Hippocampal formation (tissue), 2 donors: ENCODE data around the gene SYNDIG1.

Source experiments
- DNase-seq, 2 donors: peaks; one replicate each; lab custom pipeline; 2025; lab: John Stamatoyannopoulos, UW

SYNDIG1 gene

DNA sequence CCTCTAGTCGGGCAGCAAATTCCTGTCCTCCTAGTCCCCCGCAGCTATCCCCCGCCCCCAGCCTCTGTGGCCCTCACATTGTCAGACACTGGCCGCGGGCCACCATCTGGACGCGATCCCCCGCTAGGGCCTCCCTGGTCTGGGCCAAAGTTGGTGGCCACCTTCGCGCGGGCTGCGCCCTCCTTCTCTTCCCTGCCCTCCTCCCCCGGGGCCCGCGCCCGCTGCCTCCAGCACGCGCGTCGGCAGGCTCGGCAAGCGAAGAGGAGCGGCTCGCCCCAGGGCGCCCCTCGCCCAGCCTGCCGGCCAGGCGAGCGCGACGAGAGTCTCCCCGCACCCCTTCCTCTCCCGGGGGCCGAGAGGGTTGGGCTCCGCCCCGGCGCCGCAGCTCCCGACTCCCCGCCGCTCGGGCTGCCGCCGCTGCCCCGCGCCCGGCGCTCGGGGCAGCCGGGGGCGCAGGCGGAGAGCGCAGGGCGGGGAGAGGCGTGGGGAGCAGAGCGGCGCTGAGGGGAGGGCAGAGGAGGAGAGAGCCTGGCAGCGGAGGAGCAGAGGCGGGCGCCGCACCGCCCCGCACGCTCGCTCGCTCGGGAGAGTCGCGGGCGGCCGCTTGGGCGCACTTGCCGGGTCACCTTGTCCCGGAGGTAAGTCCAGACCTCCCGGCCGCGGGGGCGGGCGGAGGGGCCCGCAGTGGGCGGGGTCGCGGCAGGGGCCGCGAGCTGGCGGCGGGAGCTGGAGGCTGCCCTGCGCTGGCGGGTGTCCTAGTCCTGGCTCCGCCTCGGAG is at the start of gene SYNDIG1:
Gene SYNDIG1 (plus strand): TSS at position 514 of the 778 bp plus-strand sequence. CDS start 73,469 bp downstream, outside the sequence.
- peak; percentile 73 to 86 for DNase-seq

DNA sequence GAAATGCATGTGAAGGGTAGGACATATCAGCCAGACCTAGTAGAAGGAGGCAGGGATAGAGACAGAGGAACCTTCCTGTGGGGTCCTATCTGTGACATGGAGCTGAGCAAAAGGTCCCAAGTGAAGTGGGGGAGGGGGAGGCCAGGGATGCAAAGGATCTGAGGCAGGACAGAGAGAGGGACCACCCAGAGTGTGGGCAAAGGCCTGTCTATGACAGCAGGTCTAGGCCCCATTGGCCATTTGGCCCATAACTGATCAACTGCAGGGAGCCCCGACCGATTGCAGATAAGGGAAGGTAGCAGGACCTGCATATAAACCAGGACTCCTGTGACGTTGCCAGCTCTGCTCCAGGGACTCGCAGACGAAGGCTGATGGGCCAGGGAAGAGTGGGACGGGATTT is 49.6 kb upstream of the SYNDIG1 start:
- no peak for DNase-seq

DNA sequence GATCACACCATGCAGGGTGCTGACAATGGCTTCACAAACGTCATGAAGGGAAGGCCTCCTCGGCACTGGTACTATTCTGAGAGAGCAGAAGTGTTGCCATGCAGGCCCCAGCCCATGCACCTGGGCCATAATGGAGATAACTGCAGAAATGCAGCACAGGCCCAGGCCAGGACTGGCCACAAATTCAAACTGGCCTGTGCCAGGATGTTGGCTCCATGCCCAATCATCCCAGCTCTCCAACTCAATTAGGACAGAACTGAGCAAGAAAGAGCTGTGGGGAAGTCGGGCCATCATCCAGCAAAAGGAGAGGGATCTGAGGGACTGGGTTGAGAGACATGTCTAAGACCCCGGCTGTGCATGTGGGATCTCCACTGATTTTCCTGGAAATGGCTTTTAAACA is 48.9 kb upstream of the SYNDIG1 start:
- DNase-seq: no peak

DNA sequence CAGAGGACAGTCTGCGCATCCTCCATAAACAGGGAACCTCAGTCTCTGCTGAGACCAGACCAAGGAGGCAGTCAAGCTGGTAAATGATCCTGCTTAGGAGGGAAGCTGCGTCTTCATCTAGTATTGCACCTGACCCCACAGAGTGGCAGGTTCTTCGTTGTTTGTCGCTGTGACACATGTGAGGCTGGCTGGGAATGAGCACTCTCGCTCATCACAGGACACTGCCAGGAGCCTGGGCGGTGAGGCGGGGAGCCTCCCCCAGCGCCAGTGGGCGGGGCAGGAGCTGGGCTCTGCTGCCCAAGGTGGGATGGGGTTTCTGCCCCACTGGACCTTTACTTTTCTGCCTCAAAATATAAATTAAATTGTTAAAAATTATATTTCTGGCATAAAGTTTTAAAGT is 48.4 kb upstream of the SYNDIG1 start:
- DNase-seq: no peak

DNA sequence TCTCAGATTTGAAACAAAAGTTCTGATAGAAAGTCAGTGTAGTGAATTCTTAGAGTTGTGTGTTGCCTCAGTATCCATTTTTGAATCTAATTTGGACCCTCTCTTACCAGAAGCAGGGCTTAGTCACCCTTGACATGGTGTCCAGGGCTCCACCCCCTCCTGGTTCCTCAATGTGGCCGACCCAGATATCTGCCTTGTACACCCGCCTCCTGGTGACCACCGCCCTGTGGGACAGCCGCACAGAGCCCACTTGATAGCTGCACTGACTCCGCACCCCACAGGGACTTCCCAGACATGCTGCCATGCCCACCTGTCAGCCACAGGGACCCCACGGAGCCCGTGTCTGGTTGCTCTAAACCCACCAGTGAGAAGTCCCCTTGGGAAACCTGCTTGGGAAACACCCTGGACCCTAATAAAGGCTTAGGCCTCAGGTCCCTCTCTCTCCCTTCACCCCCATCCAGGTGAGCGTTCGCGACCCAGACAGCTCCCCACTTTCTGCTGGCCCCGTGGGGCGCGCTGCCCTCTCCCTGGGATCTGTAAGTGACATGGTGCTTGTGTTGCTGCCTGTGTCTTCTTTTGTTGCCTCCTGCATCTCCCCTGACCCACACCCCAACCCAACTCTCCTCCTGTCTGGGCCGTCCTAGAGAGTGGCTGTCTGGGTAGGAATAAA is 47.2 kb upstream of the SYNDIG1 start:
- no peak for DNase-seq

DNA sequence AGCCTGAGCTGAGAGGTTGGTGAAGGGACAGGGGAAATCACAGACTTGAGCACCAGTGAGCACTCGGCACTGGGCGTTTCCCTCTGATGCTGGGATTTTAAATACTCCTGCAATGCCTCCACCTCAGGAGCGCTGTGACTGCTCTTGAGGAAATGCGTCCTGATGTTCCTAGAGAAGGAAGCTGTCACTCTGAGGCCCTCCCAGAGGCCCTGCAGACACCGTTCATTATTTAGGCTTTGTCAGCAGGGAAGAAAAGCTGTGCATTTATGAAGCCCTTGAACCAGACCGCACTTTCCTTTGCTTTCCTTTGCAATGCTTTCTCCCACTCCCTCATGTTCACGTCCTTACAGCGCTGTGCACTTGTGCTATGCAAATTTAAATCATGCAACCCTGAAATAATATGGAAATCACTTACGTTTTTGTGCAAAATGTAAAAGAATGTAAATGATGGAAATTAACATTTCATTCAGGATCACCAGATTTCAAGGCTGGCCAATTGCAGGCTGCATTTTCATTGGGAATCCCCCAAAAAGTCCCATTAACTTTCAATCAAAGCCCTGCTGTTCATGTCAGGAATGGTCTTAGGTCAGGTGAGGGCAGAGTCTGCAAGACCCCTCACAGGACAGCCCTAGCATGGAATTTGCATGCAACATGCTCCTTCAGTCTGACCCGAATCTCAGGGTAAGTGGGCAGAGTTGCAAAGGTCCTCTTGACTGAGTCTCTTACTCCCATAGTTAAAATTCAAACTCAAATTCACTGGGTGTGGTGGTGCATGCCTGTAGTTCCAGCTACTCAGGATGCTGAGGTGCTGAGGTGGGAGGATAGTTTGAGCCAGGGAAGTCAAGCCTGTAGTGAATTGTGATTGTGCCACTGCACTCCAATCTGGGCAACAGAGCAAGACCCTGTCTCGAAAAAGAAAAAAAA is 45.8 kb upstream of the SYNDIG1 start:
- no peak for DNase-seq

DNA sequence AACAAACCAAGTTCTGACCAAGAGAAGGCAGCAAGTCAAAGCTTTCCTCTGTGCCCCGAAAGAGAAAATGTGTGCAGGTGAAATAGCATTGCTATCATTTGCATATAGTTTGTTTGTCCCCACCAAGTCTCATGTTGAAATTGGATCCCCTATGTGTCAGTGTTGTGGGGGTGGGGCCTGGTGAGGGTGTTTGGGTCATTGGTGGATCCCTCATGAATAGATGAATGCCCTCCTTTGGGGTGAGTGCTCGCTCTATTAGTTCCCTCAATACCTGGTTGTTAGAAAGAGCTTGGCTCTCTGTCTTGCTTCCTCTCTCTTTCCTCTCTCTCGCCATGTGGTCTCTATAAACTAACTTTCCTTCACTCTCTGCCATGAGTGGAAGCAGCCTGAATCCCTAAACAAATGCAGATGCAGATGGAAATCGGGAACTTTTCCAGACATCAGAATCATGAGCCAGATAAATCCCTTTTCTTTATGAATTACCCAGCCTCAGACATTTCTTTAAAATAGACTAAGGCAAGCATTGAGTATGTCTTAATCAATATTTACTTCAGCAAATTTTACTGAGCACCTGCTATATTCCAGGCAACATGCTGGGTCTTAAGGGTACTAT is 43.8 kb upstream of the SYNDIG1 start:
- DNase-seq: no peak

DNA sequence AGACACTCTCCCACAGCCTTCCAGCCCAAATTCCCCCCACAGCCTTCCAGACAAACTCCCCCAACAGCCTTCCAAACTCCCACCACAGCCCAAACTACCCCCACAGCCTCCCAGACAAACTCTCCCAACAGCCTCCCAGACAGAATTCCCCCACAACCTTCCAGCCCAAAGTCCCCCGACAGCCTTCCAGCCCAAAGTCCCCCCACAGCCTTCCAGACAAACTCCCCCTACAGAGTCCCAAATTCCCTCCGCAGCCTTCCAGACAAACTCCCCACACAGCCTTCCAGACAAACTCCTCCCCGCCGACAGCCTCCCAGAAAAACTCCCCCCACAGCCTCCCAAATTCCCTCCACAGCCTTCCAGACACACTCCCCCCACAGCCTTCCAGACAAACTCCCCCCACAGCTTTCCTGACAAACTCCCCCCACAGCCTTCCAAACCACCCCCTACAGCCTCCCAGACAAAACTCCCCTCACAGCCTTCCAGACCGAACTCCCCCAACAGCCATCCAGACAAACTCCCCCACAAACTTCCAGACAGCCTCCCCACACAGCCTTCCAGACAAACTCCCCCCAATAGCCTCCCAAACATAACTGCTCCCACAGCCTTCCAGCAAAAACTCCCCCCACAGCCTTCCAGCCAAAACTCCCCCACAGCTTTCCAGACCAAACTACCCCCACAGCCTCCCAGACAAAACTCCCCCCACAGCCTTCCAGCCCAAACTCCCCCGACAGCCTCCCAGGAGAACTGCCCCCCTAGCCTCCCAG is 38.0 kb upstream of the SYNDIG1 start:
- no peak for DNase-seq

DNA sequence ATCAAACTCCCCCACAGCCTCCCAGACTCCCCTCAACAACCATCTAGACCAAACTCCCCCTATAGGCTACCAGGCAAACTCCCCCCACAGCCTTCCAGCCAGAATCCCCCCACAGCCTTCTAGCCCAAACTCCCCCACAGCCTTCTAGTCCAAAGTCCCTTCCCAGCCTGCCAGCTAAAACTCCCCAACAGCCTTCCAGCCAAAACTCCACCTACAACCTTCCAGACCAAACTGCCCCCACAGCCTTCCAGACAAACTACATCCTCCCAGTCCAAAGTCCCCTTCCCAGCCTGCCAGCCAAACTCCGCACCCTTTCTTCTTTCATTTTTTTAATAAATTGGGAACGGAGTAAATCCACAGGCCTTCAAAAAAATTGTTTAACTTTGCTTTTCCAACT is 37.4 kb upstream of the SYNDIG1 start:
- no peak for DNase-seq

DNA sequence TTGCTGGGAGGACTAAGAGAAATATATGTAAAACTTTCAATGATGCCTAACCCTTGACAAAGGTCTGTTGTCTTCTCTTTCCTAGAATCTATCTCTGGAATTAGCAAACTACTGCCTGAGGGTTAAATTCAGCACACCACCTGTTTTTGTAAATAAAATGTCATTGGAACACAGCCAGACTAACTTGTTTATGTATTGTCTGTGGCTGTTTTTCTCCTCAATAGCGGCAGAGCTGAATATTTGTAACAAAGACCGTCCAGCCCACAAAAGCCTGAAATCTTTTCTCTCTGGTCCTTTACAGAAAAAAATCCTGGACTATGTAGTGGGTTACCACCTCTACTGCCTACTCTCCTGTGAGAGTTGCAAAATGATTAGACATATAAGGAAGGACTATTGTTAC is 33.3 kb upstream of the SYNDIG1 start:
- no peak for DNase-seq

DNA sequence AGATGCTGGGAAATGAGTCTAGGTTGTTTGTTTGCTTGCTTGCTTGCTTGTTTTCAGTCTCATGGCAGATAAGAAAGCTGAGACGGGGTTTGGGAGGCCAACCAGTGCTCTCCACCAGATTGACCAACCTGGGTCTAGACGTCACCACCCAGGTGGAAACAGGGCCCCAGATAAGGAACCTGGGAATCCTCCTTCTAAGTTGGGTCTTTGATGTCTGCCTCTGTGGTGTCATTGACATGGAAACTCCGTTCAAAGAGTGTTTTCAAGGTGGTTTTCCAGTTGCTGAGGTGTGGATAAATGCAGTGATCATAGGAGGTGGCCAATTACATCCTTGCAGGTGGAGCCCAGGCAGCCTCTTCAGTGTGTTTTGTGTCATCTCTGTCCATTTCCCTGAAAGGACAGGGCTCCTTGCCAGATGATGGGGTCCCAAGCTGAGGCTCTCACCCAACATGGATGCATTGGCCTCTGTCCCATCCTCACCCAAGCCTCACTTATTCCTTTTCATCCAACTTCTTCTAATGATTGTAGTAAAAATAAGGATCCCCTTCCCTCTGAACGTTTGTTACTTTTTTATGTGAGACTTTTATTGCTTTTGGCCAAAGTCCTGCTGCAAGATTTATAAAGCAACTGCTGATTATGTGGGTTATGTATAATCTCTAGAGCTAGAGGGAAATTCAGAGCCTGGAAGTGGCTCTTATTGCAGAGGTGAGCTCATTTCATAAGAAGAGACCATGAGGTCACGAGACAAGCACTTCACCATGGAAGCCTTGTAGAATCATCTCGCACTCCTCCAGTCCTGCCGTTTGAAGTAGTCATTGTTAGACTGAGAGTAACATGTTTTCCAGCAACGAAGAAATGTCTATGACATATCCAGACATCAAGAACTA is 32.0 kb upstream of the SYNDIG1 start:
- DNase-seq: no peak

DNA sequence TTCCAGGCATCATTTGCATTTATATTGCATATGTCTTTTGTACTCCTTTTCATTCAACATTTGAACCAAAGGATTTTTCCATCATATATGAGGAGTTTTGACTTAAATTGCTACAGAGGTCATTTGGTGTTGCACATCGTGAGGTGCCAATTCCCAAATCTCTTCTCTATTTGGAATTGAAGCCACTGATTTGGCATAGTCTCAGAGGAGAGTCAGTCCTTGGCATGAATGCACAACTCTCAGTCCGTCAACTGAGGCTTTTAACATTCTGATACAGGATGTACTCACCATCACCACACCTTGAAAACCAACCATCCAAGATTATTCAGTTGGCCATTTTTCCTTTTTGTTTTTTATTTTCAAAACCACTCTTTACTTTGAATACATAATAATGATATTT is 31.1 kb upstream of the SYNDIG1 start:
- no peak for DNase-seq

DNA sequence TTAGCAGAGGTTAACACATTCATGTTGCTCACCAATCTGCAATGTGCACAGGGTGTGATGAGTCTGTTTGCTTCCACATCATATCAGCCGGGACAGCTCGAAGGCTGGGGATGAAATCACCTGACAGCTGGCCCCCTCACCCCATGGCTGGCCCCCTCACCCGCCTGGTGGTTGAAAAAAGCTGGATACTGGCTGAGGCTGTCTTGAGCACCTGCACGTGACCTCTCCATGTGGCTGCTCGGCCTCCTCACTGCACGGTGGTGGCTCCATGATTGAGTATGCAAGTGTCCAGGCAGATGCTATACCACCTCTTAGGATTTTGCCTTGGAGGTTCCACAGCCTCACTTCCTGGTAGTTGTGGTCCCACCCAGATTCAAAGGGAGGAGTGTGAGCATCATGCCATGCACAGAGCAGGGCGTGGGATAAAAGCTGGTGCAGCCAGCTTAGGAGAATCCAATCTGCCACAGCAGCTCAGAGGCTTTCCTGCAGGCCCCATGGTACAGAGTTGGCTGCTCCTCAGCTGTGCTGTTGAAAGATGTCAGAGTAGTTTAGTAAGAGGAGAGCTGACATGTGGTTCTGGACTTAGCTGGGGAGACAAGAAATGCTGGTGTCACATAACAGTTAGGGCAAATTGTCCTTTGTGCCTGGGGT is 29.6 kb upstream of the SYNDIG1 start:
- no peak for DNase-seq

DNA sequence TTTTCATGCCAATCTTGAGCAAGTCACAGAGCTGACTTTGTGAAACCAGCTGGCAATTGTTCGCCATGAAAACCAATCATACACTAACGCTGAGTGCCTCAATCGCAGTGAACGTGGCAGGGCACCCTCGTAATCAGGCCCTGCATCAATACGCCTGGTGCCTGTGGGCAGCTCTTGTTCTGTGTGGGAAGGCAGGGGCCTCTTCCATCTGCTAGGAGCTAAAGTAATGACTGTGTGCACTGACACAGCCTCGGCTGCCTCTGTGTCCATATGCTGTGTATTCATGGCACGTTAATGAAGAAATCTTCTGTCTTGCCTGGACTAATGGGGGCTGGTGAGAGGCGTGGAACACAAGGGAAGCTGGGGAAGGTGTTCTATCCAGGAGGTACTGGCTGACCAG is 27.8 kb upstream of the SYNDIG1 start:
- no peak for DNase-seq

DNA sequence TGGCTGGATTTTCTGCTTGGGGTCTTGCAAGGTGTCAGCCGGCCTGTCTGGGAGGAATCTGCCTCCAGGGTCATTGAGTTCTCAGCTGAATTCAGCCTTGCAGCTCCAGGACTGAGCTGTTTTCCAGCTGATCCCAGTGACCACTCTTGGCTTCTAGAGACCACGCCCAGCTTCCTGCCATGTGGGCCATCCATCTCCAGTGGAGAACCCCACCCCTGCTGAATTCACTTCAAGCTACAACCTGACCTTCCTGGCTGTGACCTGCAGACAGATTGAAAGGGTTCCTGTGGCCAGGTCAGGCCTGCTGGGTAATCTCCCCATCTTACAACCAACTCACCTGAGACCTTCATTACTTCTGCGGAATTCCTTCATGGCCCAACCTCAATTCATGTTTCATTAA is 26.5 kb upstream of the SYNDIG1 start:
- no peak for DNase-seq

DNA sequence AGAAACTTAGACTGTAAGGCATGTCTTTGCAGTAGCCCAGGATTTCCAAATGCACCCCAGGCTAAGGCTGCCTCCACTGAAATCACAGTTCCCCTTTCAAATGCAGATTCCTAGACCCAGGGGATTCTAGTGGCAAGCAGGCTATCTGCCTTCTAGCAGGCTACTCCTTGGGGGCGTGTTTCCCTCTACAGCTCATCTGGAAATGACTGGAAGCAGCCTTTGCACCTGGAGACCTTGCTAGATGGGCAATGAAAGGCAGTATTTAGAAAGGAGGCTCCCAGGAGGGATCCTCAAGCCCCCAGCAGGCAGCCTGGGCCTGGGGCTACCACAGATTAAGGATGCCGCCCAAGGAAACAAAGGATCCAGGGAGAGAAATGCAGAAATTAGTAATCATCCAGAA is 26.0 kb upstream of the SYNDIG1 start:
- no peak for DNase-seq

DNA sequence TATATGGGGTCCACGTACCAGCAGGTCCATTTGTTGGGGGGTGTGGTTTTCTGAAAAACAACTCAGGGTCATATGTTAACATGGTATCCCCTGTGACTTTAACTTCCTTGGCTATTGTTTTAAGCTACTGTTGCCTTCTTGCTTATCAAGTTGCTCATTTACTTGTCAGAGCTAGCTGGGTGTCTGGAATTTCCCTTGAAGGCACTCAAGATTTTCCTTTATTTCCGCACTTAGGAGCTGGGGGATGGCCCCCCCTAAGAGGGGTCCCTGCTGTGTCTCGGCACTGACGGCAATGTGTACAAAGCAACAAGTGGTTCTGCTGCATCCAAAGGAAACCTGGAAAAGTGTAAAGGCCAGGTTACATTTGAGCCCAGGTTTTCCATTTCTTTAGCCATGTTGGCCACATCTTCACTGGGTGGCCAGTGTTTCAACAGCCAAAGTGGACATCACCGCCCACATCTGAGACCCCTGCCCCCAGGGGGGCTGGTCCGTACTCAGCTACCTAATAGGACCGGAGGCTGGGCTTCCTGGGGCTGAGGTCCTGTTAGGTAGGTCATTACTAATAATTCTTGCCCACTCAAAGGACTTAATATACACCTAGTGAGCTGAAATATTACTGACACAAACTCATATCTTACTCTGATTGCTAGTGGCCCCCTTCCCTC is 24.8 kb upstream of the SYNDIG1 start:
- DNase-seq: no peak

DNA sequence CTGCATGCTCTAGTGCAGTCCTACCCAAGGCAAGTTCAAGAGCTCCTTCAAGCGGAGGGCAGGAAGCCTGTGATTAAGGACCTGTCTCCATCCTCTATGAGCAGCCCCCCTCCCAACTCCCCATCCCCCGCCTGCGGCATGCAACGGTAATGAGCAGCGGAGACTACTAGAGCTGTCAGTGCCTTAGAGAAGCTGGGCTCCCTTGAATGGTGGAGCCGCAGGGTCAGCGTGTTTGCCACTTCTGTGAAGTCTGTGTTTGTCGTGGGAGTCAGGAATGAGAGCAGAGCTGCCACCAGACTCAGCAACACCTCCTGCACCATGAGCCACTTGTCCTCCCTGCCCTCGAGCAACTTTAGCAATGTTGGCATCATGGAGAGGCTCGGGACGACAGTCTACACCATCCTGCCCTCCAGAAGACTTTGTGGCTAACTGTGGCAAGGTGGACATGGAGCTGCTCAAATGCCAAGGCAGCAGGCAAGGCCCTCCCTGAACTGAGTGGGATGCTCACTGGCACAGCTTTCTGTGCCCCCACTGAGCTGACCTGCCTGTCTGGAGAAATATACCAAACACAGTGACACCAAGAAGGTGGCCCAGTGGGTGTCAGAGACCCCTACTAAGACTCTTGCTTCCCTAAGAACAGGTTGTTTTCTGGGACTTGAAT is 23.8 kb upstream of the SYNDIG1 start:
- DNase-seq: no peak

DNA sequence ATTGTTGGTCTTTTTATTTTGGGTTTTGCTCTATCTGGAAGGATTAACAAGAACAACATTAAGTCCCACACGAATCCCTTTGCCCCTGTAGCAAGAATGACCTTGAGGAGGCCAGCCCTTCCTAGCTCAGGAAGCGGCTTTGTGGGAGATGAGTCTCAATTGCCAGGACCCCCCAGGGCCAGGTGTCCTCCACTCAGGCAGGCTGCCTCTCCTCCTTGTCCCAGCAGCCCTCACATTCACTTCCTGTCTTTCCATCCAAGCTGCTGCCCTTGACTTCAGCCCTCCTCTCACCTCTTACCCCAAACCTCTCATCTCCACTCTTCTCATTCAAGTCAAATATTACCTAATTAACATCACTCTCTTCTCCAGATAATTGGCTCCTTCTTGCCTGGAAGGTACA is 22.6 kb upstream of the SYNDIG1 start:
- no peak for DNase-seq
